PFSK-1 (cell line): ENCODE data around the gene EPC1.

Experiments used
- POLR2AphosphoS5 ChIP-seq: IDR thresholded peaks from 2 replicates; pipeline ENCODE4 v1.6.1; 2012; ENCODE audit warnings: low read depth, mild to moderate bottlenecking, control low read depth, low read length, moderate library complexity
- TAF1 ChIP-seq: IDR thresholded peaks from 2 replicates; pipeline ENCODE4 v1.6.1; 2012; ENCODE audit warnings: low read length, control low read depth, borderline replicate concordance; ENCODE audit not compliant: insufficient read depth

DNA sequence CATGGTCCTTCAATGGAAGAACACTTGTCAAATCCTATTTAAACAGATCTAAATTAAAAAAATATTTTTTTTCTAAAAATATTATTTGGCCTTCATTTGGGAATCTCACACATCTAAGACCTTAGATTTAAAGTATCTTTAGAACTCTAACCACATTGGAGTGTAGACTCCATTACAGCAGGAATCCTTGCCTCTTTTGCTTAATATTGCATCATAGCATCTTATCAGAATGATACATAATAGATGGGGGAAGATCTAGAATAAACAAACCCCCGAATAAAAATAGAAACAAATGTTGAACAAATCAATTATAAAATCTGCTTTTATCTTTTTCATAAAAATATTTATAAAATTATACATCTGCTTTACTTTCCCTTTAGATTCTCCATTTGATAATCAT, 27.6 kb upstream of the EPC1 start:
- no peak for TF ChIP-seq POLR2AphosphoS5
- TF ChIP-seq TAF1: no peak
